Activated T-cell treated with anti-CD3 and anti-CD28 coated beads, Interleukin-2, amount 50 U/mL, for 24 hours (primary cell): Measurements from ENCODE around the gene NOL6.
"Not testable (repeated sequence)": the region's sequence is repeated elsewhere in the genome, so short reads cannot be mapped to it uniquely, and the experiment has no call there.

ENCODE experiments used
- DNase-seq: peaks from one replicate; pipeline ENCODE4 v3.0.0-alpha.2; 2020
- H3K27ac Mint-ChIP-seq: 2 replicates; pipeline ENCODE4 v1.8.0; 2020; ENCODE audit warnings: mild to moderate bottlenecking, mixed read lengths
- H3K27me3 Mint-ChIP-seq: 2 replicates; pipeline ENCODE4 v1.8.0; 2020; ENCODE audit warnings: mixed read lengths
- H3K36me3 Mint-ChIP-seq: 2 replicates; pipeline ENCODE4 v1.8.0; 2020; ENCODE audit warnings: low read depth, mixed read lengths
- H3K4me1 Mint-ChIP-seq: 2 replicates; pipeline ENCODE4 v1.8.0; 2020; ENCODE audit warnings: low read depth, mixed read lengths
- H3K4me3 Mint-ChIP-seq: 2 replicates; pipeline ENCODE4 v1.8.0; 2020; ENCODE audit warnings: mild to moderate bottlenecking, moderate library complexity, mixed read lengths
- H3K9me3 Mint-ChIP-seq: 2 replicates; pipeline ENCODE4 v1.8.0; 2020; ENCODE audit warnings: mixed read lengths

The NOL6 gene

GRCh38 chr9:33473643-33474352 lies at the start of gene NOL6:
Gene NOL6, minus strand, starts transcription at chr9:33473924. Its CDS starts 82 bp downstream, at chr9:33473842.
- Mint-ChIP-seq H3K4me1 (peaks cover 31% of the 10 kb centered on the region), H3K27ac (peak within 1 kb of the TSS; percentile 99), H3K36me3 (peaks cover 52% of the 10 kb centered on the region), H3K9me3 (no peaks in the 10 kb centered on the region), H3K27me3 (no peaks in the 10 kb centered on the region), H3K4me3 (peak within 1 kb of the TSS; percentile 100)
- peak; percentile 98 for DNase-seq

- H3K27me3 Mint-ChIP-seq = peaks cover 47% of the 10 kb centered on the region
- not testable (repeated sequence) for H3K4me1 Mint-ChIP-seq, H3K4me3 Mint-ChIP-seq, H3K9me3 Mint-ChIP-seq, H3K27ac Mint-ChIP-seq, DNase-seq, H3K36me3 Mint-ChIP-seq
Measured at GRCh38 chr9:33521861-33522260, 48.1 kb upstream of the NOL6 start.

GRCh38 chr9:33517934-33518577 lies 44.3 kb upstream of the NOL6 start:
- not testable (repeated sequence) for H3K27ac Mint-ChIP-seq, DNase-seq, H3K4me3 Mint-ChIP-seq

GRCh38 chr9:33517373-33517772 lies 43.6 kb upstream of the NOL6 start:
- Mint-ChIP-seq H3K4me3 (no peak overlapping the region), H3K27me3 (peaks cover 15% of the 10 kb centered on the region), H3K36me3 (no peaks in the 10 kb centered on the region), H3K27ac (no peak overlapping the region), H3K4me1 (no peaks in the 10 kb centered on the region), H3K9me3 (no peaks in the 10 kb centered on the region)
- DNase-seq = no peak

More at GRCh38 chr9:33517934-33518577, 44.3 kb upstream of the NOL6 start:
- H3K9me3 Mint-ChIP-seq, H3K4me1 Mint-ChIP-seq, H3K36me3 Mint-ChIP-seq: not testable (repeated sequence)
- H3K27me3 Mint-ChIP-seq = peaks cover 22% of the 10 kb centered on the region

- H3K4me1 Mint-ChIP-seq, H3K27me3 Mint-ChIP-seq, H3K9me3 Mint-ChIP-seq, H3K36me3 Mint-ChIP-seq, DNase-seq, H3K4me3 Mint-ChIP-seq, H3K27ac Mint-ChIP-seq: not testable (repeated sequence)
Measured at GRCh38 chr9:33516397-33516796, 42.7 kb upstream of the NOL6 start.

GRCh38 chr9:33515342-33515995 lies 41.7 kb upstream of the NOL6 start:
- not testable (repeated sequence) for H3K9me3 Mint-ChIP-seq, DNase-seq, H3K27ac Mint-ChIP-seq, H3K4me1 Mint-ChIP-seq, H3K4me3 Mint-ChIP-seq, H3K36me3 Mint-ChIP-seq, H3K27me3 Mint-ChIP-seq

- not testable (repeated sequence) for DNase-seq, H3K4me3 Mint-ChIP-seq, H3K4me1 Mint-ChIP-seq, H3K36me3 Mint-ChIP-seq, H3K27ac Mint-ChIP-seq, H3K9me3 Mint-ChIP-seq, H3K27me3 Mint-ChIP-seq
Measured at GRCh38 chr9:33512535-33512934, 38.8 kb upstream of the NOL6 start.

GRCh38 chr9:33511184-33511517 lies 37.4 kb upstream of the NOL6 start:
- peak overlapping the region; percentile 86 for H3K4me3 Mint-ChIP-seq
- H3K4me1 Mint-ChIP-seq = peaks cover 19% of the 10 kb centered on the region
- H3K36me3 Mint-ChIP-seq, H3K27me3 Mint-ChIP-seq, DNase-seq, H3K9me3 Mint-ChIP-seq: not testable (repeated sequence)
- peak overlapping the region; percentile 90 for H3K27ac Mint-ChIP-seq

- peak overlapping the region; percentile 86 for H3K4me3 Mint-ChIP-seq
- peaks cover 5% of the 10 kb centered on the region for H3K27me3 Mint-ChIP-seq
- peaks cover 2% of the 10 kb centered on the region for H3K36me3 Mint-ChIP-seq
- H3K4me1 Mint-ChIP-seq = peaks cover 21% of the 10 kb centered on the region
- H3K9me3 Mint-ChIP-seq = no peaks in the 10 kb centered on the region
- H3K27ac Mint-ChIP-seq = peak overlapping the region; percentile 90
- DNase-seq = peak; percentile 66
Measured at GRCh38 chr9:33510262-33511183, 36.8 kb upstream of the NOL6 start.

GRCh38 chr9:33506626-33507370 lies 33.1 kb upstream of the NOL6 start:
- Mint-ChIP-seq H3K4me3 (no peak overlapping the region), H3K9me3 (no peaks in the 10 kb centered on the region), H3K27me3 (peaks cover 5% of the 10 kb centered on the region), H3K4me1 (peaks cover 21% of the 10 kb centered on the region), H3K27ac (peak overlapping the region; percentile 34), H3K36me3 (peaks cover 2% of the 10 kb centered on the region)
- DNase-seq = no peak

- DNase-seq = no peak
- Mint-ChIP-seq H3K9me3 (no peaks in the 10 kb centered on the region), H3K36me3 (no peaks in the 10 kb centered on the region), H3K27ac (no peak overlapping the region), H3K4me3 (no peak overlapping the region), H3K27me3 (no peaks in the 10 kb centered on the region), H3K4me1 (no peaks in the 10 kb centered on the region)
Measured at GRCh38 chr9:33498387-33498786, 24.7 kb upstream of the NOL6 start.

GRCh38 chr9:33493819-33494218 lies 20.1 kb upstream of the NOL6 start:
- H3K36me3 Mint-ChIP-seq, H3K4me3 Mint-ChIP-seq, H3K27ac Mint-ChIP-seq, H3K27me3 Mint-ChIP-seq, H3K9me3 Mint-ChIP-seq, H3K4me1 Mint-ChIP-seq, DNase-seq: not testable (repeated sequence)

- no peaks in the 10 kb centered on the region for H3K36me3 Mint-ChIP-seq
- H3K4me3 Mint-ChIP-seq = no peak overlapping the region
- H3K27ac Mint-ChIP-seq = no peak overlapping the region
- no peaks in the 10 kb centered on the region for H3K9me3 Mint-ChIP-seq
- no peaks in the 10 kb centered on the region for H3K27me3 Mint-ChIP-seq
- no peak for DNase-seq
- no peaks in the 10 kb centered on the region for H3K4me1 Mint-ChIP-seq
Measured at GRCh38 chr9:33489066-33489465, 15.3 kb upstream of the NOL6 start.

- DNase-seq, H3K27me3 Mint-ChIP-seq, H3K4me3 Mint-ChIP-seq, H3K27ac Mint-ChIP-seq, H3K9me3 Mint-ChIP-seq, H3K36me3 Mint-ChIP-seq, H3K4me1 Mint-ChIP-seq: not testable (repeated sequence)
Measured at GRCh38 chr9:33485312-33485711, 11.6 kb upstream of the NOL6 start.
